SK-N-SH (cell line): Measurements from ENCODE around the gene NUP42. TPM values are rescaled to one million over a fixed set of nuclear protein-coding genes. Genes with fewer than 3 reads are reported as not detected.

Experiments used
- CTCF ChIA-PET: fragments of 300-600, 350-600 bp; formaldehyde crosslinking; extraction: SDS; loops from one replicate; lab custom pipeline; 2021; lab: Yijun Ruan, JAX
- POLR2A ChIA-PET: fragments of 350-600 bp; sonication (Branson Sonifier 250); formaldehyde crosslinking; extraction: SDS; loops from one replicate; lab custom pipeline; 2020; ENCODE audit warnings: antibody characterized with exemption, inconsistent platforms; lab: Yijun Ruan, JAX
- DNase-seq: peaks from one replicate; pipeline ENCODE4 v3.0.0; 2012
- H2AFZ ChIP-seq: fragments of 200-600 bp; sonication (generic); 2 replicates; pipeline ENCODE4 v1.8.1; 2016; ENCODE audit warnings: antibody characterized with exemption, mild to moderate bottlenecking, low read depth
- H3F3A ChIP-seq: fragments of 200-600 bp; sonication (generic); replicated peaks from 2 replicates; pipeline ENCODE3; 2016; ENCODE audit warnings: antibody characterized with exemption, mild to moderate bottlenecking; ENCODE audit not compliant: insufficient read depth
- H3K27ac ChIP-seq, 2 experiments: fragments of 200-500 bp in 1 of 2; fragments of 200-600 bp in 1 of 2; sonication (Bioruptor generic) in 1 of 2; sonication (generic), shearing (Covaris generic) in 1 of 2; 2 replicates each; pipeline versions ENCODE4 v1.5.1 to v1.6.1; 2014 to 2016; ENCODE audit warnings: low read depth in 2 of 2, inconsistent platforms in 1 of 2, low read length in 1 of 2, mild to moderate bottlenecking in 1 of 2, mixed read lengths in 1 of 2
- H3K27me3 ChIP-seq: fragments of 200-600 bp; sonication (generic), shearing (Covaris generic); 2 replicates; pipeline ENCODE4 v1.6.1; 2016; ENCODE audit warnings: mixed run types; ENCODE audit not compliant: insufficient read depth
- H3K36me3 ChIP-seq, 2 experiments: fragments of 200-500 bp in 1 of 2; fragments of 200-600 bp in 1 of 2; sonication (Bioruptor generic) in 1 of 2; sonication (generic) in 1 of 2; replicated peaks in 1 of 2; 2 replicates each; pipeline versions ENCODE3 to v1.5.1; 2014 to 2016; ENCODE audit warnings: low read length in 1 of 2, mild to moderate bottlenecking in 1 of 2; ENCODE audit not compliant: insufficient read depth in 2 of 2, control insufficient read depth in 1 of 2
- H3K4me1 ChIP-seq, 2 experiments: fragments of 200-500 bp in 1 of 2; fragments of 200-600 bp in 1 of 2; sonication (Bioruptor generic) in 1 of 2; sonication (generic), shearing (Covaris generic) in 1 of 2; 2 replicates each; pipeline versions ENCODE4 v1.5.1 to v1.6.1; 2014 to 2016; ENCODE audit warnings: low read depth in 1 of 2, low read length in 1 of 2, mixed run types in 1 of 2; ENCODE audit not compliant: insufficient read depth in 2 of 2, control insufficient read depth in 1 of 2
- H3K4me2 ChIP-seq: fragments of 200-600 bp; sonication (generic), shearing (Covaris generic); 2 replicates; pipeline ENCODE4 v1.6.1; 2017; ENCODE audit warnings: mixed run types
- H3K4me3 ChIP-seq, 2 experiments: fragments of 200-500 bp in 1 of 2; fragments of 200-600 bp in 1 of 2; sonication (Bioruptor generic) in 1 of 2; sonication (generic), shearing (Covaris generic) in 1 of 2; 2 replicates each; pipeline versions ENCODE4 v1.5.1 to v1.8.1; 2014 to 2016; ENCODE audit warnings: low read depth in 2 of 2, inconsistent platforms in 1 of 2, low read length in 1 of 2, mild to moderate bottlenecking in 1 of 2, mixed read lengths in 1 of 2, moderate library complexity in 1 of 2
- H3K79me2 ChIP-seq: fragments of 200-600 bp; sonication (generic); 2 replicates; pipeline ENCODE4 v1.8.1; 2017; ENCODE audit warnings: mild to moderate bottlenecking; ENCODE audit not compliant: insufficient read depth
- H3K9ac ChIP-seq: fragments of 200-600 bp; sonication (generic); 2 replicates; pipeline ENCODE4 v1.6.1; 2017; ENCODE audit warnings: mixed run types
- H3K9me2 ChIP-seq: fragments of 200-600 bp; sonication (generic); 2 replicates; pipeline ENCODE4 v1.6.1; 2017; ENCODE audit warnings: mixed run types
- H3K9me3 ChIP-seq: fragments of 200-600 bp; sonication (generic); 2 replicates; pipeline ENCODE4 v1.6.1; 2017; ENCODE audit warnings: mixed run types, mild to moderate bottlenecking, moderate library complexity
- H4K20me1 ChIP-seq: fragments of 200-600 bp; sonication (generic); 2 replicates; pipeline ENCODE4 v1.6.1; 2017; ENCODE audit warnings: mild to moderate bottlenecking, mixed run types; ENCODE audit not compliant: insufficient read depth
- ELF1 ChIP-seq: IDR thresholded peaks from 2 replicates; pipeline ENCODE4 v1.4.0; 2012
- EP300 ChIP-seq, 2 experiments: IDR thresholded peaks; 2 replicates each; pipeline versions ENCODE4 v1.4.0 to v1.6.1; 2012; ENCODE audit warnings: borderline replicate concordance in 1 of 2, low read depth in 1 of 2, low read length in 1 of 2
- GABPA ChIP-seq: IDR thresholded peaks from 2 replicates; pipeline ENCODE4 v1.4.0; 2012; ENCODE audit warnings: low read depth, mild to moderate bottlenecking
- GATA2 ChIP-seq: sonication (generic); formaldehyde crosslinking; IDR thresholded peaks from 2 replicates; pipeline ENCODE4 v1.5.0; 2020; ENCODE audit warnings: mild to moderate bottlenecking, missing genetic modification reagents
- IRF3 ChIP-seq: fragments of 150-350 bp; IDR thresholded peaks from 2 replicates; pipeline ENCODE4 v1.6.1; 2016; ENCODE audit warnings: mild to moderate bottlenecking, low read depth, low read length
- MEF2A ChIP-seq: IDR thresholded peaks from 2 replicates; pipeline ENCODE4 v1.4.0; 2012; ENCODE audit warnings: low read depth, borderline replicate concordance
- MXI1 ChIP-seq: IDR thresholded peaks from 2 replicates; pipeline ENCODE4 v1.6.1; 2012; ENCODE audit warnings: mild to moderate bottlenecking, low read depth, low read length, improper control_type of control experiment
- NRF1 ChIP-seq: IDR thresholded peaks from 2 replicates; pipeline ENCODE4 v1.6.1; 2012; ENCODE audit warnings: low read depth, mild to moderate bottlenecking, low read length
- POLR2AphosphoS5 ChIP-seq: IDR thresholded peaks from 2 replicates; pipeline ENCODE4 v1.6.1; 2012; ENCODE audit warnings: low read depth, low read length
- RAD21 ChIP-seq: IDR thresholded peaks from 2 replicates; pipeline ENCODE4 v1.6.1; 2012; ENCODE audit warnings: mild to moderate bottlenecking, low read length
- RCOR1 ChIP-seq: fragments of 150-350 bp; IDR thresholded peaks from 2 replicates; pipeline ENCODE4 v1.6.1; 2017; ENCODE audit warnings: antibody characterized with exemption, low read length
- SIN3A ChIP-seq: IDR thresholded peaks from 2 replicates; pipeline ENCODE4 v1.6.1; 2012; ENCODE audit warnings: low read depth, mild to moderate bottlenecking, low read length, moderate library complexity, borderline replicate concordance
- TAF1 ChIP-seq: IDR thresholded peaks from 2 replicates; pipeline ENCODE4 v1.6.1; 2012; ENCODE audit warnings: low read depth, mild to moderate bottlenecking, low read length, moderate library complexity, borderline replicate concordance
- USF1 ChIP-seq: IDR thresholded peaks from 2 replicates; pipeline ENCODE4 v1.4.0; 2012; ENCODE audit warnings: low read depth, borderline replicate concordance
- ZBTB33 ChIP-seq: IDR thresholded peaks from 2 replicates; pipeline ENCODE4 v1.4.0; 2012; ENCODE audit warnings: low read depth, borderline replicate concordance
- WGBS: methylation state at CpG from one replicate; pipeline ENCODE4 v1.1.6; 2017; ENCODE audit warnings: low lambda C conversion rate; 5-methylcytosine and 5-hydroxymethylcytosine counted together
- polyA plus RNA-seq, 3 experiments: library from polyadenylated mRNA; depleted of rRNA; stranded (reverse); fragments of >200 nt; gene quantifications; 2 replicates each; pipeline ENCODE4 v1.2.3, GENCODE V29; 2012

The NUP42 gene
- polyA plus RNA-seq, 1 of the 3 experiments (the other 2 are of a cell fraction): 22.7 TPM

DNA sequence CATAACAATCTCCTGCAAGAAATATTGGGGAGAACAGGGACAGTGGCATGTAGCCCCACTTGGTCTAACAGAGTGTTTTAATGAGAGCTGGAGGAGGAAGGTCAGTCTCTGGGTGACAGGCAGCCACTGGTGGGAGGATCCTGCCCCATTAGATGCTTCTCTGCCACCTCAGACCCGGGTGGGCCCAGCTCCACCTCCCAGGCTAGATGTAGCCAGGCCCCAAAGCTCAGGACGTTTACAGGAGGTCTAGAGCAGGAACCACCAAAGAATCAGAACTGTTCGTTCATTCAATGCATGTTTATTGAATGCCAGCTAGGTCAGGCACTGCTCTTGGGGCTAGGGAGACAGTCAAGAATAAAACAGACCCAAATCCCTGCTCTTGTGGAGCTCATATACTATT lies 36.3 kb downstream of the NUP42 start (continued):
- no peak for TF ChIP-seq RCOR1
- no peak for TF ChIP-seq ELF1
- TF ChIP-seq IRF3: no peak

DNA sequence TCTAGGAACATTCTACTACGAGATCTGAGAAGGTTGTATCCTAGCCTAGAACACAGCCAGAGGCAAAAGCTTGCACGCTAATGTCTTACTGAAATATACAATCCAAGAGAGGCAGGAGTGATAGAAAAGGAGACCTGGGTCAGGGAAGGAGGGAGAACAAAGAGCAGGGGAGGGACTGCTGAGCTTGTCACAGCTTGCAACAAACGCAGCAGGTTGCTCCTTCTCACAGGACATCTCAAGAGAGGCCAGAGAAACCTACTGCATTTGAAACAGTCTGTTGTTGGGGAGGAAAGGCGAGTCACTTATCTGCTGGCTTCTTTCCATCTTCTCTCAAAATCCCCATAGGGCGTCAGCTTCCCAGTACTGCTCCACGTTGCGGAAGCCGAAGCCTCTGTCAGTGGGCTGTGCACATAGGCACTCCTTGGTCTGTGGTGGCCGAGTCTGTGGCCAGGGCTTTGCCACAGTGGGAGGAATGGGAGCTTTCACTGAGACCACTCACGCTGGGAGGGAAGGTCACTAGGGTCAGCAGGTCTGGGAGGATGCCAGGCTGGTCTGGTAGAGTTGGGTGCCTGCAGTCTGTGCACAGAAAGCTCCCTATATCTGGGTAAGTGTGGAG lies 39.0 kb downstream of the NUP42 start:
- TF ChIP-seq SIN3A (no peak), RCOR1 (no peak), POLR2AphosphoS5 (no peak), GATA2 (CRISPR knock-in tag) (no peak), NRF1 (no peak), USF1 (no peak), ZBTB33 (no peak), EP300 (IDR thresholded peaks at IDR 0.05; ENCODE audit: borderline replicate concordance in 1 of 2, low read depth in 1 of 2, low read length in 1 of 2) (no peak), GABPA (no peak), MXI1 (no peak), RAD21 (no peak), ELF1 (no peak), MEF2A (no peak), TAF1 (no peak)
- TF ChIP-seq, all 33 proteins: peak for 0
- Histone ChIP-seq H3K4me2 (no peak overlapping the region), H3K27me3 (0 out of 2 replicates have a peak, but pooled peaks cover 4% of the 10 kb centered on the region), H3K4me1 (peaks cover 0 to 7% of the 10 kb centered on the region in 2 experiments; a peak in 1 of 4 replicates), H3K9me3 (no peaks in the 10 kb centered on the region), H3K79me2 (no peaks in the 10 kb centered on the region), H3F3A (no peaks in the 10 kb centered on the region), H2AFZ (no peak overlapping the region), H3K9ac (no peak overlapping the region), H3K9me2 (no peaks in the 10 kb centered on the region), H3K27ac (no peak overlapping the region), H3K4me3 (no peak overlapping the region), H4K20me1 (no peaks in the 10 kb centered on the region), H3K36me3 (no peaks in the 10 kb centered on the region)
- ChIA-PET POLR2A (no interaction called here), CTCF (interaction anchor here (0.7 to 2.4 kb wide), 4 partner anchors 36 to 52 kb away, joined by 3 to 10 read pairs (median 4); no protein-coding TSS in a partner anchor)
- WGBS: 54% methylated on average over 10 of the region's 10 CpGs
- no peak for DNase-seq
